ENCODE data around the gene FXR2.

DNA sequence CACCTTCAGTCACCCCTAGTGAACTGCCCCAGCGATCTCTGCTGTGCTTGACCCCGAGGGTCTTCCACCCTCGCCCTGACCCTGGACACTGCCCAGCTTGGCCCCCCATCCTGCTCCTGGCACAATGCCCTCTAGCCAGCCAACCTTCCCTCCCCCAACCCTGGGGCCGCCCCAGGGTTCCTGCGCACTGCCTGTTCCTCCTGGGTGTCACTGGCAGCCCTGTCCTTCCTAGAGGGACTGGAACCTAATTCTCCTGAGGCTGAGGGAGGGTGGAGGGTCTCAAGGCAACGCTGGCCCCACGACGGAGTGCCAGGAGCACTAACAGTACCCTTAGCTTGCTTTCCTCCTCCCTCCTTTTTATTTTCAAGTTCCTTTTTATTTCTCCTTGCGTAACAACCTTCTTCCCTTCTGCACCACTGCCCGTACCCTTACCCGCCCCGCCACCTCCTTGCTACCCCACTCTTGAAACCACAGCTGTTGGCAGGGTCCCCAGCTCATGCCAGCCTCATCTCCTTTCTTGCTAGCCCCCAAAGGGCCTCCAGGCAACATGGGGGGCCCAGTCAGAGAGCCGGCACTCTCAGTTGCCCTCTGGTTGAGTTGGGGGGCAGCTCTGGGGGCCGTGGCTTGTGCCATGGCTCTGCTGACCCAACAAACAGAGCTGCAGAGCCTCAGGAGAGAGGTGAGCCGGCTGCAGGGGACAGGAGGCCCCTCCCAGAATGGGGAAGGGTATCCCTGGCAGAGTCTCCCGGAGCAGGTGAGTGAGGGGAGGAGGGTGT is 56.0 kb downstream of the FXR2 start, which contains the start of gene TNFSF13:
- TF ChIP-seq CTCF (optimal IDR thresholded peaks at IDR 0.05 in 1 of 3, IDR thresholded peaks at IDR 0.05 in 1 of 3, conservative IDR thresholded peaks at IDR 0.05 in 1 of 3; ENCODE audit: extremely low read depth in 1 of 3, insufficient read depth in 2 of 3, low read length in 3 of 3): no peak
- TF ChIP-seq EZH2 (IDR thresholded peaks at IDR 0.05; ENCODE audit: low read length): no peak
